ENCODE measurements around the gene TCF25. TPM values are rescaled to one million over a fixed set of nuclear protein-coding genes. Genes with fewer than 3 reads are reported as not detected.

Gene TCF25
- total RNA-seq, 1 experiment from 2014 or later = 270 TPM

DNA sequence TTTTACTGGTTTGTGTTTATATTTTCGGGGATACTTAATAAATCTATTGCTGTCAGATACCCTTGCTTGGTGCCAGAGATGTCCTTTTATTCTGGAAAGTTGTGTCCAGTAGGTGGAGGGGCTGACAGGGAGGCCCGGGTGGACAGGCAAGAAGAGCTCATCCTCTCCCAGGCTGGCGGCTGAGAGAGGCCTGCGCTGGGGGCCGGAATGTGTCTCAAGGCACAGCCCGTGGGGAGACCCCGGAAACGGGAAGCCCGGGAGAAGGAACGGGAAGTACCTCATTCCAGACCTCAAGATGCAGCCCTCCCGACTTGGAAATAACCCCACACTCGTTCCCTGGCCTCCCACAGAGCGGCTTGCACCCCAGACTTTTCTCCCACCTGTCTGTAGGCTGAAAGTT lies 62.6 kb downstream of the TCF25 start:
- H3K36me3 Mint-ChIP-seq (ENCODE audit: insufficient read depth, unreplicated experiment) = peaks cover 25% of the 10 kb centered on the region
- intact Hi-C loops (cut with micrococcal nuclease; ENCODE audit: unreplicated experiment) = no loop called here
- no peaks in the 10 kb centered on the region for H3K9me3 Mint-ChIP-seq (ENCODE audit: low read depth, unreplicated experiment)

DNA sequence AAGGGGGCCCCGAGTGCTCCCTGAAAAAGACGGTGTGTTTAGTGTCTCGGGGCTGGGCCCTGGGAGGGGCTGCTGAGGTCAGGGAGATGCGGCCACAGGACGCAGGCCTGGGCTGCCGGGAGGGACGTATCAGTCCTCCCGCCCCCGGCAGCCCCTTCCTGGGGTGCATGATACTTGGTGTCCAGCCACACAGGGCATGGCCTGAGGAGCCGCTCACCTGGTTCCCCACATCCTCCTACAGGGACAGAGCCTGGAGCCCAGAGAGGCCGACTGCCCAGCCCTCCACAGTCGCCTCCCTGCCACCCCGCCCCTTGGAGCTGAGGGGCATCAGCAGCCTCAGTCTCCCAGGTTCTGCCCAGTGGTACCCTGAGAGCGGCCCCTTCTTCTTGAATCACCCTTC lies 63.1 kb downstream of the TCF25 start:
- H3K4me3 Mint-ChIP-seq (ENCODE audit: low read depth, unreplicated experiment) = no peak overlapping the region
- CTCF ChIA-PET = no interaction called here
- peaks cover 21% of the 10 kb centered on the region for H3K36me3 Mint-ChIP-seq (ENCODE audit: insufficient read depth, unreplicated experiment)
- TF ChIP-seq, protein P1, sequence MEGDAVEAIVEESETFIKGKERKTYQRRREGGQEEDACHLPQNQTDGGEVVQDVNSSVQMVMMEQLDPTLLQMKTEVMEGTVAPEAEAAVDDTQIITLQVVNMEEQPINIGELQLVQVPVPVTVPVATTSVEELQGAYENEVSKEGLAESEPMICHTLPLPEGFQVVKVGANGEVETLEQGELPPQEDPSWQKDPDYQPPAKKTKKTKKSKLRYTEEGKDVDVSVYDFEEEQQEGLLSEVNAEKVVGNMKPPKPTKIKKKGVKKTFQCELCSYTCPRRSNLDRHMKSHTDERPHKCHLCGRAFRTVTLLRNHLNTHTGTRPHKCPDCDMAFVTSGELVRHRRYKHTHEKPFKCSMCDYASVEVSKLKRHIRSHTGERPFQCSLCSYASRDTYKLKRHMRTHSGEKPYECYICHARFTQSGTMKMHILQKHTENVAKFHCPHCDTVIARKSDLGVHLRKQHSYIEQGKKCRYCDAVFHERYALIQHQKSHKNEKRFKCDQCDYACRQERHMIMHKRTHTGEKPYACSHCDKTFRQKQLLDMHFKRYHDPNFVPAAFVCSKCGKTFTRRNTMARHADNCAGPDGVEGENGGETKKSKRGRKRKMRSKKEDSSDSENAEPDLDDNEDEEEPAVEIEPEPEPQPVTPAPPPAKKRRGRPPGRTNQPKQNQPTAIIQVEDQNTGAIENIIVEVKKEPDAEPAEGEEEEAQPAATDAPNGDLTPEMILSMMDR (IDR thresholded peaks at IDR 0.05; ENCODE audit: unreplicated experiment) = no peak
- H3K4me1 Mint-ChIP-seq (ENCODE audit: low read depth, unreplicated experiment) = peaks cover 10% of the 10 kb centered on the region
- no peaks in the 10 kb centered on the region for H3K9me3 Mint-ChIP-seq (ENCODE audit: low read depth, unreplicated experiment)
- intact Hi-C loops (cut with micrococcal nuclease; ENCODE audit: unreplicated experiment) = no loop called here
- H3K27me3 Mint-ChIP-seq (ENCODE audit: unreplicated experiment) = no peaks in the 10 kb centered on the region
- DNase-seq = no peak
- BruUV-seq (replicated peaks) = no TSS peak
- H3K27ac Mint-ChIP-seq (ENCODE audit: unreplicated experiment) = no peak overlapping the region

More for the DNA sequence above, 62.6 kb downstream of the TCF25 start:
- TF ChIP-seq, protein P1 (IDR thresholded peaks at IDR 0.05; ENCODE audit: unreplicated experiment) = no peak
- Mint-ChIP-seq H3K27ac (ENCODE audit: unreplicated experiment) (no peak overlapping the region), H3K27me3 (ENCODE audit: unreplicated experiment) (no peaks in the 10 kb centered on the region), H3K4me1 (ENCODE audit: low read depth, unreplicated experiment) (peaks cover 10% of the 10 kb centered on the region), H3K4me3 (ENCODE audit: low read depth, unreplicated experiment) (no peak overlapping the region)
- CTCF ChIA-PET = interaction anchor here (0.6 kb wide), 1 partner anchor 62 kb away, joined by 3 read pairs; no protein-coding TSS in a partner anchor
- BruUV-seq (replicated peaks) = no TSS peak
- no peak for DNase-seq

GRCh38 chr16:89936981-89937380 lies 63.6 kb downstream of the TCF25 start:
- Mint-ChIP-seq H3K36me3 (ENCODE audit: insufficient read depth, unreplicated experiment) (peaks cover 21% of the 10 kb centered on the region), H3K9me3 (ENCODE audit: low read depth, unreplicated experiment) (no peaks in the 10 kb centered on the region), H3K27me3 (ENCODE audit: unreplicated experiment) (no peaks in the 10 kb centered on the region), H3K27ac (ENCODE audit: unreplicated experiment) (no peak overlapping the region), H3K4me3 (ENCODE audit: low read depth, unreplicated experiment) (no peak overlapping the region), H3K4me1 (ENCODE audit: low read depth, unreplicated experiment) (peaks cover 10% of the 10 kb centered on the region)
- intact Hi-C loops (cut with micrococcal nuclease; ENCODE audit: unreplicated experiment) = no loop called here
- CTCF ChIA-PET = no interaction called here
- no peak for DNase-seq
- no TSS peak for BruUV-seq (replicated peaks)
- TF ChIP-seq, protein P1 (IDR thresholded peaks at IDR 0.05; ENCODE audit: unreplicated experiment) = no peak

- CTCF ChIA-PET = interaction anchor here (0.6 kb wide), 1 partner anchor 255 kb away, joined by 5 read pairs; no protein-coding TSS in a partner anchor
- no TSS peak for BruUV-seq (replicated peaks)
- Mint-ChIP-seq H3K27me3 (ENCODE audit: unreplicated experiment) (no peaks in the 10 kb centered on the region), H3K36me3 (ENCODE audit: insufficient read depth, unreplicated experiment) (peaks cover 14% of the 10 kb centered on the region), H3K4me3 (ENCODE audit: low read depth, unreplicated experiment) (no peak overlapping the region), H3K27ac (ENCODE audit: unreplicated experiment) (no peak overlapping the region), H3K4me1 (ENCODE audit: low read depth, unreplicated experiment) (peaks cover 10% of the 10 kb centered on the region), H3K9me3 (ENCODE audit: low read depth, unreplicated experiment) (no peaks in the 10 kb centered on the region)
- DNase-seq = no peak
- intact Hi-C loops (cut with micrococcal nuclease; ENCODE audit: unreplicated experiment) = no loop called here
- TF ChIP-seq, protein P1 (IDR thresholded peaks at IDR 0.05; ENCODE audit: unreplicated experiment) = no peak
Measured at GRCh38 chr16:89938175-89938885, 64.9 kb downstream of the TCF25 start.

Measured in Calu3 (cell line).